HepG2 (cell line): Measurements from ENCODE around the gene NDUFB10. TPM values are rescaled to one million over a fixed set of nuclear protein-coding genes. Genes with fewer than 3 reads are reported as not detected.

ENCODE experiments used
- GMEB1 ChIP-seq: sonication (generic); formaldehyde crosslinking; IDR thresholded peaks from 2 replicates; pipeline ENCODE4 v1.5.1; 2020; ENCODE audit warnings: missing genetic modification reagents, mild to moderate bottlenecking, borderline replicate concordance
- GMEB2 ChIP-seq: IDR thresholded peaks from 2 replicates; pipeline ENCODE4 v1.6.1; 2016; ENCODE audit warnings: missing biosample characterization, missing genetic modification reagents, low read depth
- GPN1 ChIP-seq: sonication (generic); formaldehyde crosslinking; IDR thresholded peaks from 2 replicates; pipeline ENCODE4 v1.5.1; 2020; ENCODE audit warnings: missing genetic modification reagents, borderline replicate concordance
- HOXA3 ChIP-seq: sonication (generic); formaldehyde crosslinking; IDR thresholded peaks from 2 replicates; pipeline ENCODE4 v1.5.0; 2020; ENCODE audit warnings: missing genetic modification reagents
- ISX ChIP-seq: sonication (generic); formaldehyde crosslinking; conservative IDR thresholded peaks from 2 replicates; pipeline ENCODE4 v1.5.0; 2020; ENCODE audit warnings: missing genetic modification reagents
- KAT8 ChIP-seq: IDR thresholded peaks from 2 replicates; pipeline ENCODE4 v1.6.1; 2016; ENCODE audit warnings: missing genetic modification reagents, missing compliant biosample characterization
- KMT2B ChIP-seq: IDR thresholded peaks from 2 replicates; pipeline ENCODE4 v1.6.1; 2016; ENCODE audit warnings: missing genetic modification reagents, missing compliant biosample characterization
- MED13 ChIP-seq: sonication (generic); formaldehyde crosslinking; IDR thresholded peaks from 2 replicates; pipeline ENCODE4 v1.5.0; 2020; ENCODE audit warnings: missing genetic modification reagents
- NONO ChIP-seq, 2 experiments: fragments of 450-650 bp in 1 of 2; sonication (generic) in 1 of 2; formaldehyde crosslinking in 1 of 2; IDR thresholded peaks in 1 of 2; conservative IDR thresholded peaks in 1 of 2; 2 replicates each; pipeline versions ENCODE4 v1.6.1 to v1.8.0; 2017 to 2022; ENCODE audit warnings: mild to moderate bottlenecking in 1 of 2, missing genetic modification reagents in 1 of 2, moderate library complexity in 1 of 2
- PRMT3 ChIP-seq: sonication (generic); formaldehyde crosslinking; IDR thresholded peaks from 2 replicates; pipeline ENCODE4 v1.8.1; 2022; ENCODE audit warnings: low read depth, mild to moderate bottlenecking, moderate library complexity, missing genetic modification reagents, borderline replicate concordance
- RBFOX2 ChIP-seq: fragments of 200-400 bp; formaldehyde crosslinking; IDR thresholded peaks from 2 replicates; pipeline ENCODE4 v1.6.1; 2017; ENCODE audit warnings: low read depth, mild to moderate bottlenecking, low read length
- RERE ChIP-seq: IDR thresholded peaks from 2 replicates; pipeline ENCODE4 v1.6.1; 2016; ENCODE audit warnings: low read depth, missing genetic modification reagents, missing compliant biosample characterization
- TCF7L2 ChIP-seq: IDR thresholded peaks from 2 replicates; pipeline ENCODE4 v1.6.1; 2011; ENCODE audit warnings: mild to moderate bottlenecking, low read depth, low read length, moderate library complexity
- TFDP2 ChIP-seq: sonication (generic); formaldehyde crosslinking; IDR thresholded peaks from 2 replicates; pipeline ENCODE4 v1.4.0; 2020; ENCODE audit warnings: missing genetic modification reagents
- ZBTB21 ChIP-seq: sonication (generic); formaldehyde crosslinking; IDR thresholded peaks from 2 replicates; pipeline ENCODE4 v1.4.0; 2020; ENCODE audit warnings: missing genetic modification reagents
- ZNF136 ChIP-seq: sonication (generic); formaldehyde crosslinking; IDR thresholded peaks from 2 replicates; pipeline ENCODE4 v1.8.1; 2022; ENCODE audit warnings: low read depth, mild to moderate bottlenecking, moderate library complexity, missing genetic modification reagents
- ZNF446 ChIP-seq: sonication (generic); formaldehyde crosslinking; IDR thresholded peaks from 2 replicates; pipeline ENCODE4 v1.5.0; 2020; ENCODE audit warnings: mild to moderate bottlenecking, missing genetic modification reagents
- ZNF451 ChIP-seq: sonication (generic); formaldehyde crosslinking; IDR thresholded peaks from 2 replicates; pipeline ENCODE4 v1.5.0; 2020; ENCODE audit warnings: mild to moderate bottlenecking, missing genetic modification reagents
- ZNF558 ChIP-seq: sonication (generic); formaldehyde crosslinking; IDR thresholded peaks from 2 replicates; pipeline ENCODE4 v1.9.0; 2022; ENCODE audit warnings: mild to moderate bottlenecking, missing genetic modification reagents, borderline replicate concordance
- ZNF780A ChIP-seq: sonication (generic); formaldehyde crosslinking; IDR thresholded peaks from 2 replicates; pipeline ENCODE4 v1.8.0; 2022; ENCODE audit warnings: mild to moderate bottlenecking, missing genetic modification reagents, moderate library complexity
- polyA plus RNA-seq, 8 experiments: library from polyadenylated mRNA; depleted of rRNA in 3 of 8; stranded (reverse) in 7 of 8; unstranded in 1 of 8; fragments of >200 nt; fragmentation: Illumina TruSeq in 4 of 8; extraction: Trizol in 4 of 8; gene quantifications; 2 replicates each; pipeline versions ENCODE4 v1.2.1 to v1.2.3, GENCODE V29; 2011 to 2016; ENCODE audit warnings: low read depth in 4 of 8, missing spikeins in 1 of 8, mixed read lengths in 1 of 8; ENCODE audit not compliant: insufficient read depth in 1 of 8
- total RNA-seq, 5 experiments: library from RNA; depleted of rRNA; stranded (reverse); fragments of >200 nt; fragmentation: Illumina TruSeq; extraction: Trizol; gene quantifications; 2 replicates each; pipeline ENCODE4 v1.2.3, GENCODE V29; 2016; ENCODE audit warnings: low read depth in 1 of 5

The NDUFB10 gene
- total and polyA plus RNA-seq, 2 of the 13 experiments (the other 11 are each of a cell fraction or from before 2014, with no cell fraction given) = 68.6 to 157 TPM

- TF ChIP-seq RERE (0 out of 2 replicates have a peak, but pooled peaks have one; percentile 31), NONO (IDR thresholded peaks at IDR 0.05) (no peak), NONO (CRISPR knock-in tag; conservative IDR thresholded peaks at IDR 0.05) (peak; percentile 99), ZNF451 (CRISPR knock-in tag) (peak; percentile 75), ISX (CRISPR knock-in tag) (no peak), TFDP2 (CRISPR knock-in tag) (peak; percentile 88), PRMT3 (CRISPR knock-in tag) (no peak), ZNF136 (CRISPR knock-in tag) (0 out of 2 replicates have a peak, but pooled peaks have one; percentile 48), RBFOX2 (peak; percentile 88), ZNF780A (CRISPR knock-in tag) (no peak; the same call in 1 of the 2 replicates), GMEB1 (peak; percentile 97), KMT2B (CRISPR knock-in tag) (peak; percentile 92), ZNF558 (CRISPR knock-in tag) (peak; percentile 96), KAT8 (CRISPR knock-in tag) (peak; percentile 100), MED13 (0 out of 2 replicates have a peak, but pooled peaks have one; percentile 25), HOXA3 (peak; percentile 100), ZNF446 (CRISPR knock-in tag) (no peak), TCF7L2 (no peak), GPN1 (peak; percentile 18; the same call in 1 of the 2 replicates), ZBTB21 (peak; percentile 94), GMEB2 (CRISPR knock-in tag) (peak; percentile 81)
Measured at GRCh38 chr16:1971796-1972489, 12.6 kb downstream of the NDUFB10 start, which contains the start of gene TBL3 (continued).
